Measurements from ENCODE around the gene GPR3. TPM values are rescaled to one million over a fixed set of nuclear protein-coding genes. Genes with fewer than 3 reads are reported as not detected.

GPR3 gene
- polyA plus RNA-seq, 4 donors = 0.15 to 0.36 TPM; not detected in 2

GRCh38 chr1:27436204-27437159 is 44.1 kb downstream of the GPR3 start:
- no peak for FAIRE-seq
- H3K36me3 ChIP-seq (ENCODE audit: control insufficient read depth in 3 of 3, insufficient read depth in 2 of 3, low read depth in 1 of 3, low read length in 3 of 3) = peaks cover 0 to 22% (median 0%) of the 10 kb centered on the region in 3 donors
- 29 to 35% (median 32%) methylated on average over 5 of the region's 5 CpGs for WGBS, 3 donors
- peak; percentile 80 to 84 for DNase-seq
- H3K27ac ChIP-seq (ENCODE audit: low read depth in 1 of 3, low read length in 2 of 3) = peak overlapping the region; percentile 55 to 86 (median 59)
- no peaks in the 10 kb centered on the region for H3K27me3 ChIP-seq (ENCODE audit: control insufficient read depth in 3 of 3, insufficient read depth in 3 of 3, low read length in 3 of 3)
- peaks cover 26 to 40% (median 30%) of the 10 kb centered on the region in 3 donors for H3K4me1 ChIP-seq (ENCODE audit: control insufficient read depth in 3 of 3, insufficient read depth in 2 of 3, low read depth in 1 of 3, low read length in 2 of 3)
- H3K9me3 ChIP-seq (ENCODE audit: control insufficient read depth in 2 of 2, insufficient read depth in 1 of 2, low read depth in 1 of 2, low read length in 1 of 2) = no peaks in the 10 kb centered on the region
- H3K4me3 ChIP-seq (ENCODE audit: low read depth in 1 of 3, low read length in 3 of 3) = no peak overlapping the region

DNA sequence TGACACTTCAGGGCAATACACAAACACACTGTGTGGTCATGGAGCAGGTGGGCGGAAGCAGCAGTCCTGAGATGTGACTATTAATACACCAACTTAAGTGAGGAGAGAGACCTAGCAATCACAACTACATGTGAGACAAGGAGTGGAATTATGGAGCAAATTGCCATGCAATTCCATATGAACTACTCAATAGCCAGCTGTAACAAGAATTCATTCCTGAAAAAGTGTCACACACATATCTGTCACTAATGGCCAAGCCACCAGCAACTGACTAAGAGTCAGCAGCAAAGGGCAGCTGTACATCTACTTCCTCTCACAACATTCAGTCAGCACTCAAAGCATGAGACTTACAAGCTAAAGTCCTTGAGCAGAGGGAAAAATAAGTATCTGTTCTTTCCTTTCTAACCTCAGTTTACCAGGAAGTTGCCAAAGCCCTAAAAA is 46.2 kb downstream of the GPR3 start:
- FAIRE-seq = no peak
- H3K36me3 ChIP-seq (ENCODE audit: control insufficient read depth in 3 of 3, insufficient read depth in 2 of 3, low read depth in 1 of 3, low read length in 3 of 3) = peaks cover 0 to 32% (median 0%) of the 10 kb centered on the region in 3 donors
- peak overlapping the region; percentile 9 to 71 (median 34) for H3K27ac ChIP-seq (ENCODE audit: low read depth in 1 of 3, low read length in 2 of 3)
- H3K9me3 ChIP-seq (ENCODE audit: control insufficient read depth in 2 of 2, insufficient read depth in 1 of 2, low read depth in 1 of 2, low read length in 1 of 2) = no peaks in the 10 kb centered on the region
- no peak overlapping the region for H3K4me3 ChIP-seq (ENCODE audit: low read depth in 1 of 3, low read length in 3 of 3)
- H3K4me1 ChIP-seq (ENCODE audit: control insufficient read depth in 3 of 3, insufficient read depth in 2 of 3, low read depth in 1 of 3, low read length in 2 of 3) = peaks cover 24 to 37% (median 29%) of the 10 kb centered on the region in 3 donors
- H3K27me3 ChIP-seq (ENCODE audit: control insufficient read depth in 3 of 3, insufficient read depth in 3 of 3, low read length in 3 of 3) = no peaks in the 10 kb centered on the region
- peak in 1 of 2 donors; percentile 35 for DNase-seq
- 71 to 87% (median 81%) methylated on average over 1 of the region's 1 CpG for WGBS, 3 donors

DNA sequence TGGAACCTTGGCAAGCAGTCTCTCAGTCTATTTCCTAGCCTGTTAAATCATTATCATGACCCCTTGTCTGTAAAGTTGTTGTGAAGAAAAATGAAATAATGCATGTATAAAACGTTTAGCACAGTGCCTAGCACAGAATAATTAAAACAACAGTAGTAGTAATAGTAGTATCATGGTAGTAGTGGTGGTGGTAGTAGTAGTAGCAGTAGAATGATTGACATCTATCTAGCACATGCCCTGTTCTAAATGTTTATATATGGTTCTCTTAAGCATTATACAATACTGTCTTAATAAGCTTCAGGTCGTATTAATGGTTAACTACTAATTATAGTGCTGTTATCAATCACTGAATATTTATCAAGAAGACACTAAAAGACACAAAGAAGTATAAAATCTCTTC is 46.7 kb downstream of the GPR3 start:
- peaks cover 23 to 35% (median 29%) of the 10 kb centered on the region in 3 donors for H3K4me1 ChIP-seq (ENCODE audit: control insufficient read depth in 3 of 3, insufficient read depth in 2 of 3, low read depth in 1 of 3, low read length in 2 of 3)
- H3K27me3 ChIP-seq (ENCODE audit: control insufficient read depth in 3 of 3, insufficient read depth in 3 of 3, low read length in 3 of 3) = no peaks in the 10 kb centered on the region
- peak overlapping the region; percentile 9 to 71 (median 34) for H3K27ac ChIP-seq (ENCODE audit: low read depth in 1 of 3, low read length in 2 of 3)
- FAIRE-seq (no peak), DNase-seq (no peak)
- H3K4me3 ChIP-seq (ENCODE audit: low read depth in 1 of 3, low read length in 3 of 3) = no peak overlapping the region
- peaks cover 0 to 37% (median 0%) of the 10 kb centered on the region in 3 donors for H3K36me3 ChIP-seq (ENCODE audit: control insufficient read depth in 3 of 3, insufficient read depth in 2 of 3, low read depth in 1 of 3, low read length in 3 of 3)
- 14 to 25% (median 25%) methylated on average over 2 of the region's 2 CpGs for WGBS, 3 donors
- no peaks in the 10 kb centered on the region for H3K9me3 ChIP-seq (ENCODE audit: control insufficient read depth in 2 of 2, insufficient read depth in 1 of 2, low read depth in 1 of 2, low read length in 1 of 2)

DNA sequence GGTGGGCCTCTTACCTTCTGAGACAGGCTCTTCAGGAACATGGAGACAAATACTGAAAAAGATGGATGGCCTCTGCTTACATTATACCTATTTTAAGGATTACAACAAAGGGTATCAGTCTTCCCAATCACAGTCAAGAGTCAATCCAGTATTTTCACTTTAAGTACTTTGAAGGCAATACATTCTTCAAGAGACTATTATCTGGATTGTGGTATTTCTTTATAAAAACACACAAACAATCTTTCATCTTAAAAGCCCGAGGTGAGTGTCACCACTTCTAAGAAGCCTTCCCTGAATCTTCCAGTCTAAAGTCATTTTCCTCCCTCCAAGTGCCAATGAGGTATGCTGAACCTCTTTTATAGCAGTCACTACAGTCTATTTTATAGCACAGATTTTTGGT is 52.2 kb downstream of the GPR3 start:
- no peak overlapping the region for H3K27ac ChIP-seq (ENCODE audit: low read depth in 1 of 3, low read length in 2 of 3)
- FAIRE-seq = no peak

More for the DNA sequence above, 52.2 kb downstream of the GPR3 start:
- peaks cover 0 to 41% (median 3%) of the 10 kb centered on the region in 3 donors for H3K36me3 ChIP-seq (ENCODE audit: control insufficient read depth in 3 of 3, insufficient read depth in 2 of 3, low read depth in 1 of 3, low read length in 3 of 3)
- no peaks in the 10 kb centered on the region for H3K27me3 ChIP-seq (ENCODE audit: control insufficient read depth in 3 of 3, insufficient read depth in 3 of 3, low read length in 3 of 3)
- H3K9me3 ChIP-seq (ENCODE audit: control insufficient read depth in 2 of 2, insufficient read depth in 1 of 2, low read depth in 1 of 2, low read length in 1 of 2) = no peaks in the 10 kb centered on the region
- DNase-seq = no peak
- no peak overlapping the region for H3K4me3 ChIP-seq (ENCODE audit: low read depth in 1 of 3, low read length in 3 of 3)
- peaks cover 1 to 5% (median 2%) of the 10 kb centered on the region in 3 donors for H3K4me1 ChIP-seq (ENCODE audit: control insufficient read depth in 3 of 3, insufficient read depth in 2 of 3, low read depth in 1 of 3, low read length in 2 of 3)
- 19 to 66% (median 41%) methylated on average over 1 of the region's 1 CpG for WGBS, 3 donors

Other genes starting within 250 kb of the GPR3 start
- gene SLC9A1, start 237.5 kb upstream of the GPR3 start, polyA plus RNA-seq = 10 to 100 TPM; 24.7 to 41.3 (median 40.7) TPM
- gene WDTC1, start 158.0 kb upstream of the GPR3 start, polyA plus RNA-seq = 10 to 100 TPM; 14.6 to 32.9 (median 18.0) TPM
- 10 to 100 TPM; 30.3 to 51.7 (median 36.9) TPM for gene TMEM222, start 70.5 kb upstream of the GPR3 start, polyA plus RNA-seq
- 10 to 100 TPM in 1 of 4 donors, 1 to 10 TPM in 3; 2.5 to 24.1 (median 7.3) TPM for gene SYTL1, start 50.6 kb upstream of the GPR3 start, polyA plus RNA-seq
- gene MAP3K6, start 25.7 kb upstream of the GPR3 start, polyA plus RNA-seq = 10 to 100 TPM in 1 of 4 donors, 1 to 10 TPM in 3; 1.6 to 19.4 (median 5.2) TPM
- gene FCN3, start 17.8 kb upstream of the GPR3 start, polyA plus RNA-seq = 1 to 10 TPM in 2 of 4 donors, under 1 TPM in 2; 0.06 to 3.6 (median 1.3) TPM
- under 1 TPM in 2 of 4 donors, not detected in 2; 0.03 to 0.04 TPM for gene CD164L2, start 9.3 kb upstream of the GPR3 start, polyA plus RNA-seq
- 10 to 100 TPM; 19.5 to 60.4 (median 34.9) TPM for gene WASF2, start 97.5 kb downstream of the GPR3 start, polyA plus RNA-seq
- 10 to 100 TPM in 1 of 4 donors, 1 to 10 TPM in 3; 3.5 to 17.4 (median 6.9) TPM for gene AHDC1, start 211.5 kb downstream of the GPR3 start, polyA plus RNA-seq
- gene FGR, start 242.6 kb downstream of the GPR3 start, polyA plus RNA-seq = 10 to 100 TPM in 1 of 4 donors, 1 to 10 TPM in 3; 1.6 to 12.6 (median 1.8) TPM